HT1080 (cell line): ENCODE data around the gene IQGAP2. TPM values are rescaled to one million over a fixed set of nuclear protein-coding genes. Genes with fewer than 3 reads are reported as not detected.
A peak's percentile ranks its signal among the peaks of the same experiment; 100 is the strongest.

ENCODE experiments used
- DNase-seq: peaks from one replicate; pipeline ENCODE4 v3.0.0-alpha.2; 2015; ENCODE audit warnings: low read depth
- total RNA-seq: library from RNA; depleted of rRNA; stranded (reverse); fragments of >200 nt; shearing (Covaris generic); gene quantifications from 2 replicates; pipeline ENCODE4 v1.2.3, GENCODE V29; 2014

The IQGAP2 gene
- total RNA-seq, 1 experiment from 2014 or later, result 0.16 TPM

- DNase-seq, result no peak
Observed at GRCh38 chr5:76561959-76562358, 158.9 kb downstream of the IQGAP2 start.

- no peak for DNase-seq
Observed at GRCh38 chr5:76565009-76565408, 161.9 kb downstream of the IQGAP2 start.

GRCh38 chr5:76570153-76570552 is 167.1 kb downstream of the IQGAP2 start:
- DNase-seq, result no peak

GRCh38 chr5:76571559-76571958 is 168.5 kb downstream of the IQGAP2 start:
- DNase-seq, result no peak

- no peak for DNase-seq
Observed at GRCh38 chr5:76576450-76576849, 173.4 kb downstream of the IQGAP2 start.

GRCh38 chr5:76576996-76577395 is 173.9 kb downstream of the IQGAP2 start:
- no peak for DNase-seq

GRCh38 chr5:76579166-76579937 is 176.3 kb downstream of the IQGAP2 start:
- DNase-seq, result peak; percentile 27

- no peak for DNase-seq
Observed at GRCh38 chr5:76580981-76581380, 177.9 kb downstream of the IQGAP2 start.

GRCh38 chr5:76582230-76583162 is 179.4 kb downstream of the IQGAP2 start:
- peak; percentile 56 for DNase-seq

GRCh38 chr5:76583163-76584047 is 180.3 kb downstream of the IQGAP2 start:
- DNase-seq, result no peak

GRCh38 chr5:76585783-76586217 is 182.7 kb downstream of the IQGAP2 start:
- no peak for DNase-seq

GRCh38 chr5:76586531-76586930 is 183.4 kb downstream of the IQGAP2 start:
- DNase-seq, result no peak

GRCh38 chr5:76590027-76590426 is 186.9 kb downstream of the IQGAP2 start:
- DNase-seq, result peak; percentile 6

GRCh38 chr5:76591366-76591765 is 188.3 kb downstream of the IQGAP2 start:
- no peak for DNase-seq

GRCh38 chr5:76592692-76593091 is 189.6 kb downstream of the IQGAP2 start:
- no peak for DNase-seq

GRCh38 chr5:76594107-76594506 is 191.0 kb downstream of the IQGAP2 start:
- no peak for DNase-seq

- DNase-seq, result no peak
Observed at GRCh38 chr5:76595755-76596481, 192.8 kb downstream of the IQGAP2 start.

GRCh38 chr5:76598531-76598930 is 195.4 kb downstream of the IQGAP2 start:
- DNase-seq, result no peak

GRCh38 chr5:76600716-76601115 is 197.6 kb downstream of the IQGAP2 start:
- DNase-seq, result no peak

GRCh38 chr5:76601470-76601869 is 198.4 kb downstream of the IQGAP2 start:
- DNase-seq, result peak; percentile 61
